ENCODE data around the gene PPP2R1B. TPM values are rescaled to one million over a fixed set of nuclear protein-coding genes. Genes with fewer than 3 reads are reported as not detected.

Gene PPP2R1B
- total RNA-seq, 1 donor = 19.9 TPM

DNA sequence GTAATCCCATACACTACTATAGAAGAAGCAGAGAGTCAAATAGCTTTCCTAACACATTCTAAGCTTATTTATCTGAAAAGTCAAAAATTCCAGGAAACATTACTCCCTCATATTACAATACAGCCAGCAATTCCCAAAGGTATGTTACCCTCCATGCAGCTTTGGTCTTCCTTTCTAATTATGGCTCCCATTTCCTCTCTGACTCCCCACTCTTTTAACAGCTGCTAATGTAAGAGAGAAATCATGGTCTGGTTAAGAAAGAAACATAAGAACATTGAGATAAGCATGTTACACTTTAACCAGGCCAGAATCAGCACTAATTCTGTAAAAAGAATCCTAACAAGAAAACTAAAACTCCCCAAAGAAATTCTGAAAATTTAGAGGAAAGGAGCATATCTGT is 6.8 kb downstream of the PPP2R1B start:
- Histone ChIP-seq H3K27ac (ENCODE audit: low read depth, low read length) (no peak overlapping the region), H2AFZ (ENCODE audit: low read length) (no peak overlapping the region), H3K79me2 (ENCODE audit: insufficient read depth, low read length) (peaks cover 38% of the 10 kb centered on the region), H3K4me2 (ENCODE audit: insufficient read depth, low read length) (no peak overlapping the region), H3K9me3 (ENCODE audit: low read depth, low read length) (no peaks in the 10 kb centered on the region), H3K36me3 (ENCODE audit: insufficient read depth, low read length) (peaks cover 71% of the 10 kb centered on the region), H3K27me3 (ENCODE audit: insufficient read depth, low read length) (no peaks in the 10 kb centered on the region), H3K4me1 (ENCODE audit: insufficient read depth, low read length) (peaks cover 6% of the 10 kb centered on the region), H3K4me3 (ENCODE audit: insufficient read depth, low read length) (no peak overlapping the region), H4K20me1 (ENCODE audit: insufficient read depth, low read length) (no peaks in the 10 kb centered on the region)
- TF ChIP-seq, protein P1, sequence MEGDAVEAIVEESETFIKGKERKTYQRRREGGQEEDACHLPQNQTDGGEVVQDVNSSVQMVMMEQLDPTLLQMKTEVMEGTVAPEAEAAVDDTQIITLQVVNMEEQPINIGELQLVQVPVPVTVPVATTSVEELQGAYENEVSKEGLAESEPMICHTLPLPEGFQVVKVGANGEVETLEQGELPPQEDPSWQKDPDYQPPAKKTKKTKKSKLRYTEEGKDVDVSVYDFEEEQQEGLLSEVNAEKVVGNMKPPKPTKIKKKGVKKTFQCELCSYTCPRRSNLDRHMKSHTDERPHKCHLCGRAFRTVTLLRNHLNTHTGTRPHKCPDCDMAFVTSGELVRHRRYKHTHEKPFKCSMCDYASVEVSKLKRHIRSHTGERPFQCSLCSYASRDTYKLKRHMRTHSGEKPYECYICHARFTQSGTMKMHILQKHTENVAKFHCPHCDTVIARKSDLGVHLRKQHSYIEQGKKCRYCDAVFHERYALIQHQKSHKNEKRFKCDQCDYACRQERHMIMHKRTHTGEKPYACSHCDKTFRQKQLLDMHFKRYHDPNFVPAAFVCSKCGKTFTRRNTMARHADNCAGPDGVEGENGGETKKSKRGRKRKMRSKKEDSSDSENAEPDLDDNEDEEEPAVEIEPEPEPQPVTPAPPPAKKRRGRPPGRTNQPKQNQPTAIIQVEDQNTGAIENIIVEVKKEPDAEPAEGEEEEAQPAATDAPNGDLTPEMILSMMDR (IDR thresholded peaks at IDR 0.05; ENCODE audit: extremely low read depth, low read depth, low read length) = no peak
- DNase-seq (ENCODE audit: insufficient read length, low spot score, missing footprints) = no peak

DNA sequence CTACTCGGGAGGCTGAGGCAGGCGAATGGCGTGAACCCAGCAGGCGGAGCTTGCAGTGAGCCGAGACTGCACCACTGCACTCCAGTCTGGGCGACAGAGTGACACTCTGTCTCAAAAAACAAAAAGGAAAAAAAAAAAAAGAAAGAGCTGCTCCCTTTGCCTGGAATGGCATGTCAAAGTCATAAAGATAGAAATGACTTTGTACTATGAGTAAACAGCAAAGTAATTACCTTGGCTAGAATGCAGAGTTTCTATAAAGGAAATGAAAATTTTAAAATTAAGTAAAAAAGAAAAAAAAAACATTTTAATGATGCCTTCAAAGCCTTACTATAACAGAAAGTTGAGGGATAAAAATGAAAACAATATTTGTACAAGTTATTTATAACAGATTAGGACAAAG is 10.1 kb downstream of the PPP2R1B start:
- Histone ChIP-seq H3K9me3 (ENCODE audit: low read depth, low read length) (no peaks in the 10 kb centered on the region), H3K36me3 (ENCODE audit: insufficient read depth, low read length) (peaks cover 79% of the 10 kb centered on the region), H4K20me1 (ENCODE audit: insufficient read depth, low read length) (no peaks in the 10 kb centered on the region)

DNA sequence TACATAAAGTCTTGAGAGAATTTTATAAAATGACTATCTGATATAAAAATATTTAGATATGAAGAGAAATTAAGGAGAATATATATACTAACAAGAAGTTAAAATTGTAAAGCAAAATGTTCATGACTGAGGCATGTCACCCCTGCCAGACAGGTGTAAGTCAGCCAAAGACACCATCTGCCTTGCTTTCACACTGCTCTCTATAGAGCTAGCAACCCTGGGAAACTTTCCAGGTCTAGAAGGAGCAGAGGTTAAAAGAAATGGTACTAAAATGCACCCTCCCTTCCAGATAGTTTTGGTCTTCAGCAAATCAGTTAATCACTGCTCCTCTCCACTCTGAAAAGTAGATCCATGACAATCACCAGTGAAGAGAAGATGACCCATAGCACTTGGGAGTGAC is 16.5 kb downstream of the PPP2R1B start:
- Histone ChIP-seq H4K20me1 (ENCODE audit: insufficient read depth, low read length) (no peaks in the 10 kb centered on the region), H3K27ac (ENCODE audit: low read depth, low read length) (no peak overlapping the region), H3K36me3 (ENCODE audit: insufficient read depth, low read length) (peaks cover 65% of the 10 kb centered on the region), H3K4me3 (ENCODE audit: insufficient read depth, low read length) (no peak overlapping the region), H3K27me3 (ENCODE audit: insufficient read depth, low read length) (no peaks in the 10 kb centered on the region), H2AFZ (ENCODE audit: low read length) (no peak overlapping the region), H3K9me3 (ENCODE audit: low read depth, low read length) (no peaks in the 10 kb centered on the region), H3K4me1 (ENCODE audit: insufficient read depth, low read length) (peaks cover 24% of the 10 kb centered on the region), H3K79me2 (ENCODE audit: insufficient read depth, low read length) (peaks cover 20% of the 10 kb centered on the region), H3K4me2 (ENCODE audit: insufficient read depth, low read length) (no peak overlapping the region)
- TF ChIP-seq, protein P1 (IDR thresholded peaks at IDR 0.05; ENCODE audit: extremely low read depth, low read depth, low read length) = no peak
- DNase-seq (ENCODE audit: insufficient read length, low spot score, missing footprints) = no peak

More for the DNA sequence above, 10.1 kb downstream of the PPP2R1B start:
- TF ChIP-seq, protein P1 (IDR thresholded peaks at IDR 0.05; ENCODE audit: extremely low read depth, low read depth, low read length) = no peak
- Histone ChIP-seq H3K4me2 (ENCODE audit: insufficient read depth, low read length) (no peak overlapping the region), H3K27ac (ENCODE audit: low read depth, low read length) (no peak overlapping the region), H2AFZ (ENCODE audit: low read length) (no peak overlapping the region), H3K79me2 (ENCODE audit: insufficient read depth, low read length) (peaks cover 8% of the 10 kb centered on the region), H3K4me3 (ENCODE audit: insufficient read depth, low read length) (no peak overlapping the region), H3K27me3 (ENCODE audit: insufficient read depth, low read length) (no peaks in the 10 kb centered on the region), H3K4me1 (ENCODE audit: insufficient read depth, low read length) (peaks cover 6% of the 10 kb centered on the region)
- no peak for DNase-seq (ENCODE audit: insufficient read length, low spot score, missing footprints)

DNA sequence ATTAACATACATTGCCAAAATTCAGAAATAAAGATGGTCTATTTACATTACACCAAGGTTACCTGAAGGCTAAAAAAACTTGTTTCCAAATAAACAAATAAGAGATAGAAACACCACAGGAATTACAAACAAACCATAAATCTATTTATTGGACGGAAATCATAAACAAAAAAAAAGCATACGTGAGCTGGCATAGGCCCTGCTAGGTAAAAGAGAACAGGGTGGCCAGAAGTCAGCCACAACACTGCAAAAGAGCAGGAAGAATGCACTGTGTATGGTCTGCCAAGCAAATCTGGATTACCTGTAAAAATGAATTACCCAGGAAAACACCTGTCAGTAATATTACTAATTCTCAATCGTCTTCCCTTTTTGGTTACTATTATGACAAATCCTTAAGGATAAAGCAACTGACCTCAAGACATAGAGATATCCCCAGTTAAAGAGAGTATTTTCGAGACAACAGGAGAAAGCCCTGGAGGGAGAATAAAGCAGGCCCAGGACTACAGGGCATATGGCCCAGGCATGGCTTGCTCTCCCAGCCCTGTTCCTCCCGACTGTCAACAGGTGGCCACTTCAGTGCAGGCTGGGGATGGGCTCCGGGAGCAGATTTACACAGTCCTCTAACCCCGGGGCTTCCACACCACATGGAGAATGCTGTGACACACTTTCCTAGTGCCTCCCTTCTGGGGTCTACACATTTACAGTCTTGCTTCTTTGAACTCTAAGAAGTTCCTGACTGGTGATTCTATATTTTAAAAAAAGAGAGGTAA is 18.0 kb downstream of the PPP2R1B start:
- DNase-seq (ENCODE audit: insufficient read length, low spot score, missing footprints) = no peak
- Histone ChIP-seq H3K4me3 (ENCODE audit: insufficient read depth, low read length) (no peak overlapping the region), H4K20me1 (ENCODE audit: insufficient read depth, low read length) (no peaks in the 10 kb centered on the region), H3K4me2 (ENCODE audit: insufficient read depth, low read length) (no peak overlapping the region), H2AFZ (ENCODE audit: low read length) (no peak overlapping the region), H3K4me1 (ENCODE audit: insufficient read depth, low read length) (peaks cover 27% of the 10 kb centered on the region), H3K79me2 (ENCODE audit: insufficient read depth, low read length) (peaks cover 34% of the 10 kb centered on the region), H3K27ac (ENCODE audit: low read depth, low read length) (no peak overlapping the region), H3K9me3 (ENCODE audit: low read depth, low read length) (no peaks in the 10 kb centered on the region), H3K36me3 (ENCODE audit: insufficient read depth, low read length) (peaks cover 66% of the 10 kb centered on the region), H3K27me3 (ENCODE audit: insufficient read depth, low read length) (no peaks in the 10 kb centered on the region)
- TF ChIP-seq, protein P1 (IDR thresholded peaks at IDR 0.05; ENCODE audit: extremely low read depth, low read depth, low read length) = no peak
